Osteocyte (in vitro differentiated cells): ENCODE results near the gene MRPL52. TPM values are rescaled to one million over a fixed set of nuclear protein-coding genes. Genes with fewer than 3 reads are reported as not detected.
"Not testable (repeated sequence)": the region's sequence is repeated elsewhere in the genome, so short reads cannot be mapped to it uniquely, and the experiment has no call there.

ENCODE experiments used
- DNase-seq: peaks from one replicate; pipeline ENCODE4 v3.0.0; 2021; ENCODE audit warnings: mixed read lengths; ENCODE audit not compliant: unreplicated experiment; ENCODE audit errors: extremely low spot score
- H3K27ac Mint-ChIP-seq: one replicate; pipeline ENCODE4 v1.8.0; 2021; ENCODE audit warnings: mild to moderate bottlenecking, mixed read lengths; ENCODE audit not compliant: unreplicated experiment
- H3K27me3 Mint-ChIP-seq: one replicate; pipeline ENCODE4 v1.8.0; 2021; ENCODE audit warnings: mixed read lengths; ENCODE audit not compliant: unreplicated experiment
- H3K36me3 Mint-ChIP-seq: one replicate; pipeline ENCODE4 v1.8.0; 2021; ENCODE audit warnings: mixed read lengths; ENCODE audit not compliant: unreplicated experiment
- H3K4me1 Mint-ChIP-seq: one replicate; pipeline ENCODE4 v1.8.0; 2021; ENCODE audit warnings: mixed read lengths; ENCODE audit not compliant: unreplicated experiment
- H3K4me3 Mint-ChIP-seq: one replicate; pipeline ENCODE4 v1.8.0; 2021; ENCODE audit warnings: mild to moderate bottlenecking, moderate library complexity, mixed read lengths; ENCODE audit not compliant: unreplicated experiment
- H3K9me3 Mint-ChIP-seq: one replicate; pipeline ENCODE4 v1.8.0; 2021; ENCODE audit warnings: mixed read lengths; ENCODE audit not compliant: unreplicated experiment
- total RNA-seq: library from RNA; stranded (reverse); gene quantifications from 2 replicates; pipeline ENCODE4 v1.2.1, GENCODE V29; 2021
- TF ChIP-seq, protein P1 (sequence below): fragments of 200-600 bp; sonication (generic); IDR thresholded peaks from 2 replicates; pipeline ENCODE4 v1.5.0; 2021; ENCODE audit warnings: antibody characterized with exemption, mild to moderate bottlenecking, moderate library complexity

The MRPL52 gene
- total RNA-seq, 1 donor from 2014 or later: 74.7 TPM

DNA sequence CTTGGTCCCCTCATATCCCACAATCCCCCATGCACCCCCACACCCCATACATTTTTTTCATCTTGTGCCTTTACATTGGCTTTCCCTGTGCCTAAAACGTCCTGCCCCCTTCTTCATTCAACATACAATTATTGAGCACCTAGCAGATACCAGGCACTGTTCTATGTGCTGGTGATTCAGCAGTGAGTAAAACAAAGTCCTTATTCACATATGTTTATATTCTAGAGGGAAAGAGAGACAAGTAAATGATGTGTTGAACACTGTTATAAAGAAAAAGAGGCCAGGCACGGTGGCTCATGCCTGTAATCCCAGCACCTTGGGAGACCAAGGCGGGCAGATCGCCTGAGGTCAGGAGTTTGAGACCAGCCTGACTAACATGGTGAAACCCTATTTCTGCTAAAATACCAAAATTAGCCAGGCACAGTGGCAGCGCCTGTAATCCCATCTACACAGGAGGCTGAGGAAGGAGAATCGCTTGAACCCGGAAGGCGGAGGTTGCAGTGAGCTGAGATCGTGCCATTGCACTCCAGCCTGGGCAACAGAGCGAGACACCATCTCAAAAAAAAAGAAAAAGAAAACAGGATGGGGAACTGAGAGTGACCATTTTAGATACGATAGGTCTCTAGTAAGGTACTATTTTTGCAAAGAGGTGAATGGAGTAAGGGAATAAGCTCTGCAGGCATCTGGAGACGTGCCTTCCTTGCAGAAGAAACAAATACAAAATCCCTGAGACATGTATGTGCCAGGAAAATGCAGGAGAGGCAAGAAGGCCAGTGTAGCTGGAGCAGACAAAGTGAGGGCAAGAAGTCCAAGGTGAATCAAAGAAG is 26.6 kb upstream of the MRPL52 start:
- TF ChIP-seq, protein P1, sequence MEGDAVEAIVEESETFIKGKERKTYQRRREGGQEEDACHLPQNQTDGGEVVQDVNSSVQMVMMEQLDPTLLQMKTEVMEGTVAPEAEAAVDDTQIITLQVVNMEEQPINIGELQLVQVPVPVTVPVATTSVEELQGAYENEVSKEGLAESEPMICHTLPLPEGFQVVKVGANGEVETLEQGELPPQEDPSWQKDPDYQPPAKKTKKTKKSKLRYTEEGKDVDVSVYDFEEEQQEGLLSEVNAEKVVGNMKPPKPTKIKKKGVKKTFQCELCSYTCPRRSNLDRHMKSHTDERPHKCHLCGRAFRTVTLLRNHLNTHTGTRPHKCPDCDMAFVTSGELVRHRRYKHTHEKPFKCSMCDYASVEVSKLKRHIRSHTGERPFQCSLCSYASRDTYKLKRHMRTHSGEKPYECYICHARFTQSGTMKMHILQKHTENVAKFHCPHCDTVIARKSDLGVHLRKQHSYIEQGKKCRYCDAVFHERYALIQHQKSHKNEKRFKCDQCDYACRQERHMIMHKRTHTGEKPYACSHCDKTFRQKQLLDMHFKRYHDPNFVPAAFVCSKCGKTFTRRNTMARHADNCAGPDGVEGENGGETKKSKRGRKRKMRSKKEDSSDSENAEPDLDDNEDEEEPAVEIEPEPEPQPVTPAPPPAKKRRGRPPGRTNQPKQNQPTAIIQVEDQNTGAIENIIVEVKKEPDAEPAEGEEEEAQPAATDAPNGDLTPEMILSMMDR: no peak
- no peaks in the 10 kb centered on the region for H3K36me3 Mint-ChIP-seq
- no peak overlapping the region for H3K4me3 Mint-ChIP-seq
- H3K9me3 Mint-ChIP-seq: no peaks in the 10 kb centered on the region
- no peak for DNase-seq
- peaks cover 31% of the 10 kb centered on the region for H3K27me3 Mint-ChIP-seq
- no peak overlapping the region for H3K27ac Mint-ChIP-seq
- H3K4me1 Mint-ChIP-seq: no peaks in the 10 kb centered on the region

GRCh38 chr14:22803687-22803974 is 26.1 kb upstream of the MRPL52 start:
- no peak overlapping the region for H3K4me3 Mint-ChIP-seq
- H3K27ac Mint-ChIP-seq: no peak overlapping the region
- no peaks in the 10 kb centered on the region for H3K36me3 Mint-ChIP-seq
- no peaks in the 10 kb centered on the region for H3K4me1 Mint-ChIP-seq
- DNase-seq: no peak
- H3K9me3 Mint-ChIP-seq: no peaks in the 10 kb centered on the region
- TF ChIP-seq, protein P1: no peak
- H3K27me3 Mint-ChIP-seq: peaks cover 26% of the 10 kb centered on the region

- H3K36me3 Mint-ChIP-seq, H3K4me3 Mint-ChIP-seq, H3K27ac Mint-ChIP-seq, H3K4me1 Mint-ChIP-seq, DNase-seq, H3K9me3 Mint-ChIP-seq: not testable (repeated sequence)
- H3K27me3 Mint-ChIP-seq: peaks cover 15% of the 10 kb centered on the region
These were observed 24.5 kb upstream of the MRPL52 start for GRCh38 chr14:22805235-22805634.

- Mint-ChIP-seq H3K4me1 (no peaks in the 10 kb centered on the region), H3K36me3 (no peaks in the 10 kb centered on the region), H3K27ac (no peak overlapping the region), H3K4me3 (no peak overlapping the region), H3K9me3 (no peaks in the 10 kb centered on the region), H3K27me3 (peaks cover 10% of the 10 kb centered on the region)
- TF ChIP-seq, protein P1: no peak
- no peak for DNase-seq
These were observed 22.1 kb upstream of the MRPL52 start for GRCh38 chr14:22807432-22808087.

DNA sequence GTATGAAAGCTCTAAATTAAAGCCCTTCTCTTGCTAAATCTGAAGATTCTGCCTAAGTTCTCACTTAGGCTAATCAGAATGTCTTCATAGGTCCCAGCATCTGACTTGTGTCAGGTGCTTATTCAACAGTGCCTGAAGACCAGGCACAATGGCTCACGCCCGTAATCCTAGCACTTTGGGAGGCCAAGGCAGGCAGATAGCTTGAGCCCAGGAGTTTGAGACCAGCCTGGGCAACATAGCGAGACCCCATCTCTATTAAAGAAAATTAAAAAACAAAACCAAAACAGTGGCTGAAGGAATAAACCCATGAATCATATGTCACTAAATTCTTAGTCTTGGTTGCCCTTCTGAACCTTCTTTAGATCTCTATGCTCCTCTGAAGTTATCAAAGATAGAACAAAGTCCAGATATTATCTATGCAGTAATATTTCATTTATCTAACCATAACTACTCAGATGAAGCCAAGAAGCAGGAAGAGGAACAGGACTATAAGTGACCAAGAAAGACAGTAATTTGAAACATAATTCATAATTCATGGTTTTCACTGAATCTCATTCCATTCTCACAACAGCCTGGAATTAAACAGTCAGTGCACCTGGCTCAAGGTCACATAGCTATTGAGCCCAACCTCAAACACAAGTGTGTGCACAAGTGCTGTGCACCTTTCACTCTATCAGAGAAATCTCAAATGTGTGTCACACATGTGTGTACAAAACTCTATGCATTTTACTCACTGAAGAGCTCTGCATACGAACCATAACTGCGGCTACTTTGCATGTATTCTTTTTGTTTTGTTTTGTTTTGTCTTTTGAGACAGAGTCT is 21.1 kb upstream of the MRPL52 start:
- H3K9me3 Mint-ChIP-seq: no peaks in the 10 kb centered on the region
- H3K36me3 Mint-ChIP-seq: no peaks in the 10 kb centered on the region
- H3K4me1 Mint-ChIP-seq: no peaks in the 10 kb centered on the region
- H3K4me3 Mint-ChIP-seq: no peak overlapping the region
- no peak for DNase-seq
- TF ChIP-seq, protein P1: no peak
- no peak overlapping the region for H3K27ac Mint-ChIP-seq
- H3K27me3 Mint-ChIP-seq: peaks cover 6% of the 10 kb centered on the region
